HL-60 (cell line): ENCODE results near the gene RAB5B.

Experiments
- DNase-seq, 2 experiments: peaks; one replicate each; pipeline ENCODE4 v3.0.0-alpha.2; 2010 to 2020; ENCODE audit warnings: low read depth in 1 of 2, low spot score in 1 of 2
- H3K27ac ChIP-seq: fragments of 250-450 bp; sonication (Bioruptor Pico); replicated peaks from 2 replicates; pipeline ENCODE4 v1.5.1; 2020; ENCODE audit warnings: mild to moderate bottlenecking, moderate library complexity
- H3K27me3 ChIP-seq: fragments of 250-450 bp; sonication (Bioruptor Pico); 2 replicates; pipeline ENCODE4 v1.5.1; 2021; ENCODE audit warnings: mild to moderate bottlenecking, moderate library complexity; ENCODE audit not compliant: insufficient read depth, poor library complexity, severe bottlenecking
- H3K4me3 ChIP-seq: replicated peaks from 2 replicates; pipeline ENCODE4 v1.5.1; 2011; ENCODE audit warnings: mild to moderate bottlenecking, control low read depth, low read length; ENCODE audit not compliant: insufficient read depth
- CTCF ChIP-seq: IDR thresholded peaks from one replicate; pipeline ENCODE4 v1.5.1; 2011; ENCODE audit warnings: low read length, control low read depth, inconsistent platforms; ENCODE audit not compliant: insufficient read depth
- GABPA ChIP-seq: IDR thresholded peaks from 2 replicates; pipeline ENCODE4 v1.6.1; 2012; ENCODE audit warnings: low read depth
- POLR2AphosphoS5 ChIP-seq: IDR thresholded peaks from 2 replicates; pipeline ENCODE4 v1.6.1; 2012; ENCODE audit warnings: low read depth
- SPI1 ChIP-seq: IDR thresholded peaks from 2 replicates; pipeline ENCODE4 v1.6.1; 2012; ENCODE audit warnings: low read depth, mild to moderate bottlenecking, borderline replicate concordance
- TF ChIP-seq, protein P1 (sequence below): IDR thresholded peaks from 2 replicates; pipeline ENCODE4 v1.6.1; 2012; ENCODE audit warnings: low read depth; ENCODE audit not compliant: insufficient replicate concordance

Gene RAB5B

DNA sequence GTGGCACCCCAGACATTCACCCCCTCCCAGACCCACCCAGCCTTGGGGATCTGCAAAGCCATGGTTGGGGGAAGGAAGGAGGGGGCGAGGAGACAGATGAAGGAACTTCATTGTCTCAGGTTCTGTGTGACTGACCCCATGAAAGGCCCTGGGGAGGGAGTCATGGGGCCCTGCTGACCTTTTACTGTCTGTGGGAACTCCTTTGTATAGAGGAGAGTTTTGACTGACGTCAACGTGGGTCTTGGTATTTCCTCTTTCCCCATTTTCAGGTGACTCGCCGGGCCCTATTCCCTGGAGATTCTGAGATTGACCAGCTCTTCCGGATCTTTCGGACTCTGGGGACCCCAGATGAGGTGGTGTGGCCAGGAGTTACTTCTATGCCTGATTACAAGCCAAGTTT, 3.1 kb upstream of the RAB5B start:
- Histone ChIP-seq H3K27me3 (no peaks in the 10 kb centered on the region), H3K27ac (no peak overlapping the region), H3K4me3 (no peak overlapping the region)
- TF ChIP-seq GABPA (no peak), POLR2AphosphoS5 (no peak), CTCF (no peak), SPI1 (no peak)
- TF ChIP-seq, protein P1, sequence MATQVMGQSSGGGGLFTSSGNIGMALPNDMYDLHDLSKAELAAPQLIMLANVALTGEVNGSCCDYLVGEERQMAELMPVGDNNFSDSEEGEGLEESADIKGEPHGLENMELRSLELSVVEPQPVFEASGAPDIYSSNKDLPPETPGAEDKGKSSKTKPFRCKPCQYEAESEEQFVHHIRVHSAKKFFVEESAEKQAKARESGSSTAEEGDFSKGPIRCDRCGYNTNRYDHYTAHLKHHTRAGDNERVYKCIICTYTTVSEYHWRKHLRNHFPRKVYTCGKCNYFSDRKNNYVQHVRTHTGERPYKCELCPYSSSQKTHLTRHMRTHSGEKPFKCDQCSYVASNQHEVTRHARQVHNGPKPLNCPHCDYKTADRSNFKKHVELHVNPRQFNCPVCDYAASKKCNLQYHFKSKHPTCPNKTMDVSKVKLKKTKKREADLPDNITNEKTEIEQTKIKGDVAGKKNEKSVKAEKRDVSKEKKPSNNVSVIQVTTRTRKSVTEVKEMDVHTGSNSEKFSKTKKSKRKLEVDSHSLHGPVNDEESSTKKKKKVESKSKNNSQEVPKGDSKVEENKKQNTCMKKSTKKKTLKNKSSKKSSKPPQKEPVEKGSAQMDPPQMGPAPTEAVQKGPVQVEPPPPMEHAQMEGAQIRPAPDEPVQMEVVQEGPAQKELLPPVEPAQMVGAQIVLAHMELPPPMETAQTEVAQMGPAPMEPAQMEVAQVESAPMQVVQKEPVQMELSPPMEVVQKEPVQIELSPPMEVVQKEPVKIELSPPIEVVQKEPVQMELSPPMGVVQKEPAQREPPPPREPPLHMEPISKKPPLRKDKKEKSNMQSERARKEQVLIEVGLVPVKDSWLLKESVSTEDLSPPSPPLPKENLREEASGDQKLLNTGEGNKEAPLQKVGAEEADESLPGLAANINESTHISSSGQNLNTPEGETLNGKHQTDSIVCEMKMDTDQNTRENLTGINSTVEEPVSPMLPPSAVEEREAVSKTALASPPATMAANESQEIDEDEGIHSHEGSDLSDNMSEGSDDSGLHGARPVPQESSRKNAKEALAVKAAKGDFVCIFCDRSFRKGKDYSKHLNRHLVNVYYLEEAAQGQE: no peak
- no peak for DNase-seq

DNA sequence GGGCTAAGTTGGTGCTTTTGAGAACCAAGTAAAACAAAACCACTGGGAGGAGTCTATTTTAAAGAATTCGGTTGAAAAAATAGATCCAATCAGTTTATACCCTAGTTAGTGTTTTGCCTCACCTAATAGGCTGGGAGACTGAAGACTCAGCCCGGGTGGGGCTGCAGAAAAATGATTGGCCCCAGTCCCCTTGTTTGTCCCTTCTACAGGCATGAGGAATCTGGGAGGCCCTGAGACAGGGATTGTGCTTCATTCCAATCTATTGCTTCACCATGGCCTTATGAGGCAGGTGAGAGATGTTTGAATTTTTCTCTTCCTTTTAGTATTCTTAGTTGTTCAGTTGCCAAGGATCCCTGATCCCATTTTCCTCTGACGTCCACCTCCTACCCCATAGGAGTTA, 1.8 kb upstream of the RAB5B start:
- H3K4me3 ChIP-seq: no peak overlapping the region
- no peaks in the 10 kb centered on the region for H3K27me3 ChIP-seq
- peak overlapping the region; percentile 2; the same call in 1 of the 2 replicates for H3K27ac ChIP-seq
- no peak for TF ChIP-seq GABPA
- TF ChIP-seq POLR2AphosphoS5: no peak
- TF ChIP-seq SPI1: no peak
- TF ChIP-seq, protein P1: no peak
- TF ChIP-seq CTCF: no peak
- DNase-seq: no peak

DNA sequence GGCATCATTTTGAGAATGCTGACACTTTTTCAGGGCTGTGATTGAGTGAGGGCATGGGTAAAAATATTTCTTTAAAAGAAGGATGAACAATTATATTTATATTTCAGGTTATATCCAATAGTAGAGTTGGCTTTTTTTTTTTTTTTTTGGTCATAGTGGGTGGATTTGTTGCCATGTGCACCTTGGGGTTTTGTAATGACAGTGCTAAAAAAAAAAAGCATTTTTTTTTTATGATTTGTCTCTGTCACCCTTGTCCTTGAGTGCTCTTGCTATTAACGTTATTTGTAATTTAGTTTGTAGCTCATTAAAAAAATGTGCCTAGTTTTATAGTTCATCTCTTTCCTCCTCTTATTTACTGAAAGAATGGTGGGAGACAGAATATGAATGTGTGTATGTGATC, 1.4 kb upstream of the RAB5B start:
- peak overlapping the region; percentile 57 for H3K27ac ChIP-seq
- no peak for DNase-seq

More for the DNA sequence above, 1.4 kb upstream of the RAB5B start:
- TF ChIP-seq, protein P1: no peak
- TF ChIP-seq CTCF (no peak), GABPA (no peak), POLR2AphosphoS5 (no peak), SPI1 (no peak)
- Histone ChIP-seq H3K27me3 (no peaks in the 10 kb centered on the region), H3K4me3 (peak overlapping the region; percentile 48)
